Panc1 (cell line): ENCODE data around the gene PCDHGC3. TPM values are rescaled to one million over a fixed set of nuclear protein-coding genes. Genes with fewer than 3 reads are reported as not detected.

Experiments
- ATAC-seq: fragments of 200-7000 bp; cut with Tn5 transposase; 2 replicates; pipeline ENCODE4 v1.9.1; 2020; ENCODE audit warnings: mild to moderate bottlenecking, moderate library complexity
- BruUV-seq: library from RNA; stranded (reverse); fragments of 400-500 nt; replicated peaks from 2 replicates; lab custom pipeline; 2021; lab: Mats Ljungman, UMichigan
- CTCF ChIA-PET: fragments of 300-600 bp; sonication (Branson Sonifier 250); formaldehyde crosslinking; loops from one replicate; lab custom pipeline; 2022; ENCODE audit warnings: antibody characterized with exemption; lab: Charles Lee
- POLR2A ChIA-PET: fragments of 300-600 bp; sonication (Branson Sonifier 250); formaldehyde crosslinking; loops from one replicate; lab custom pipeline; 2022; ENCODE audit warnings: antibody characterized with exemption; lab: Charles Lee
- DNase-seq: peaks from one replicate; pipeline ENCODE4 v3.0.0-alpha.2; 2010; ENCODE audit warnings: low read depth, low spot score
- H3K27ac ChIP-seq: 2 replicates; pipeline ENCODE4 v1.5.1; 2011; ENCODE audit warnings: mild to moderate bottlenecking, low read length, inconsistent platforms
- H3K27me3 ChIP-seq: fragments of 200-500 bp; sonication (Bioruptor generic); 2 replicates; pipeline ENCODE4 v1.6.0; 2014; ENCODE audit warnings: low read length, inconsistent platforms; ENCODE audit not compliant: control insufficient read depth, insufficient read depth
- H3K36me3 ChIP-seq: fragments of 200-500 bp; sonication (Bioruptor generic); 2 replicates; pipeline ENCODE4 v1.5.1; 2014; ENCODE audit warnings: inconsistent platforms, mild to moderate bottlenecking, low read length, moderate library complexity; ENCODE audit not compliant: control insufficient read depth, insufficient read depth
- H3K4me1 ChIP-seq: 2 replicates; pipeline ENCODE4 v1.5.1; 2011; ENCODE audit warnings: inconsistent platforms, mild to moderate bottlenecking, low read length, moderate library complexity; ENCODE audit not compliant: control insufficient read depth, insufficient read depth
- H3K4me3 ChIP-seq, 2 experiments: 2 replicates each; pipeline ENCODE4 v1.5.1; 2011 to 2012; ENCODE audit warnings: low read depth in 2 of 2, low read length in 2 of 2, mild to moderate bottlenecking in 2 of 2, inconsistent platforms in 1 of 2, moderate library complexity in 1 of 2
- H3K9me3 ChIP-seq: fragments of 200-500 bp; sonication (Bioruptor generic); 2 replicates; pipeline ENCODE4 v1.5.1; 2014; ENCODE audit warnings: low read depth, mild to moderate bottlenecking, inconsistent platforms, low read length, moderate library complexity; ENCODE audit not compliant: control insufficient read depth, insufficient read depth
- POLR2AphosphoS5 ChIP-seq: IDR thresholded peaks from 2 replicates; pipeline ENCODE4 v1.6.1; 2012; ENCODE audit warnings: mild to moderate bottlenecking, low read depth, low read length, moderate library complexity
- SIN3A ChIP-seq: IDR thresholded peaks from 2 replicates; pipeline ENCODE4 v1.6.1; 2012; ENCODE audit warnings: low read depth, mild to moderate bottlenecking, low read length, moderate library complexity, borderline replicate concordance; ENCODE audit not compliant: insufficient read depth
- TCF7L2 ChIP-seq: IDR thresholded peaks from 2 replicates; pipeline ENCODE4 v1.6.1; 2011; ENCODE audit warnings: mild to moderate bottlenecking, low read depth, low read length, inconsistent platforms
- in situ Hi-C: cut with HindIII; loops from 2 replicates; pipeline ENCODE4 v1.10.0; 2016; ENCODE audit warnings: low sequenced_read_pairs, low pct_unique_long_range_greater_than_20kb
- intact Hi-C: fragments of 100-400 bp; cut with micrococcal nuclease; formaldehyde crosslinking; loops from one replicate; pipeline ENCODE4 v1.10.0; 2022; ENCODE audit not compliant: unreplicated experiment
- total RNA-seq: library from RNA; stranded (reverse); gene quantifications from one replicate; pipeline ENCODE4 v1.2.1, GENCODE V29; 2021; ENCODE audit not compliant: unreplicated experiment
- TF ChIP-seq, protein P1 (sequence below), 2 experiments: IDR thresholded peaks; 2 replicates each; pipeline ENCODE4 v1.6.1; 2011 to 2012; ENCODE audit warnings: low read depth in 2 of 2, control low read depth in 1 of 2, low read length in 1 of 2, mild to moderate bottlenecking in 1 of 2, moderate library complexity in 1 of 2; ENCODE audit not compliant: insufficient read depth in 1 of 2
- TF ChIP-seq, protein P2 (sequence below): fragments of 450-650 bp; IDR thresholded peaks from 2 replicates; pipeline ENCODE4 v1.5.1; 2017; ENCODE audit warnings: mild to moderate bottlenecking

The PCDHGC3 gene
- total RNA-seq, 1 experiment from 2014 or later = 54.1 TPM

DNA sequence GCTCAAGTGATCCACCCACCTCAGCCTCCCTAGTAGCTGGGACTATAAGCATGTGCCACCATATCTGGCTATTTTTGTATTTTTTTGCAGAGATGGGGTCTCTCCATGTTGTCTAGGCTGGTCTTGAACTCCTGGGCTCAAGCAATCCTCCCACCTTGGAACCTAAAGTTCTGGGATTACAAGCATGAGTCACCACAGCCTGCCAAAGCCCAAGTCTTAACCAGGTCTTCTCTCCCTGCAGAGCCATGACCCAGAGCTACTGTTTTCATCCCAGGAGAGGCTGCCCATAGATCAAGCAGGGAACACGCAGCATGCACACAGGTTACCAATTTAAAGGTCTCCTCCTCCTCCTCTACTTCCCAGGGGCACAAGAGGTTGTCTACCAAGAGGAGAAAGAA is 42.9 kb downstream of the PCDHGC3 start:
- ChIA-PET POLR2A (no interaction called here), CTCF (no interaction called here)
- TF ChIP-seq TCF7L2 = no peak
- TF ChIP-seq POLR2AphosphoS5 = no peak
- TF ChIP-seq, protein P1, sequence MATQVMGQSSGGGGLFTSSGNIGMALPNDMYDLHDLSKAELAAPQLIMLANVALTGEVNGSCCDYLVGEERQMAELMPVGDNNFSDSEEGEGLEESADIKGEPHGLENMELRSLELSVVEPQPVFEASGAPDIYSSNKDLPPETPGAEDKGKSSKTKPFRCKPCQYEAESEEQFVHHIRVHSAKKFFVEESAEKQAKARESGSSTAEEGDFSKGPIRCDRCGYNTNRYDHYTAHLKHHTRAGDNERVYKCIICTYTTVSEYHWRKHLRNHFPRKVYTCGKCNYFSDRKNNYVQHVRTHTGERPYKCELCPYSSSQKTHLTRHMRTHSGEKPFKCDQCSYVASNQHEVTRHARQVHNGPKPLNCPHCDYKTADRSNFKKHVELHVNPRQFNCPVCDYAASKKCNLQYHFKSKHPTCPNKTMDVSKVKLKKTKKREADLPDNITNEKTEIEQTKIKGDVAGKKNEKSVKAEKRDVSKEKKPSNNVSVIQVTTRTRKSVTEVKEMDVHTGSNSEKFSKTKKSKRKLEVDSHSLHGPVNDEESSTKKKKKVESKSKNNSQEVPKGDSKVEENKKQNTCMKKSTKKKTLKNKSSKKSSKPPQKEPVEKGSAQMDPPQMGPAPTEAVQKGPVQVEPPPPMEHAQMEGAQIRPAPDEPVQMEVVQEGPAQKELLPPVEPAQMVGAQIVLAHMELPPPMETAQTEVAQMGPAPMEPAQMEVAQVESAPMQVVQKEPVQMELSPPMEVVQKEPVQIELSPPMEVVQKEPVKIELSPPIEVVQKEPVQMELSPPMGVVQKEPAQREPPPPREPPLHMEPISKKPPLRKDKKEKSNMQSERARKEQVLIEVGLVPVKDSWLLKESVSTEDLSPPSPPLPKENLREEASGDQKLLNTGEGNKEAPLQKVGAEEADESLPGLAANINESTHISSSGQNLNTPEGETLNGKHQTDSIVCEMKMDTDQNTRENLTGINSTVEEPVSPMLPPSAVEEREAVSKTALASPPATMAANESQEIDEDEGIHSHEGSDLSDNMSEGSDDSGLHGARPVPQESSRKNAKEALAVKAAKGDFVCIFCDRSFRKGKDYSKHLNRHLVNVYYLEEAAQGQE (IDR thresholded peaks at IDR 0.05; ENCODE audit: insufficient read depth in 1 of 2, low read depth in 2 of 2, low read length in 1 of 2) = no peak
- TF ChIP-seq SIN3A = no peak
- TF ChIP-seq, protein P2, sequence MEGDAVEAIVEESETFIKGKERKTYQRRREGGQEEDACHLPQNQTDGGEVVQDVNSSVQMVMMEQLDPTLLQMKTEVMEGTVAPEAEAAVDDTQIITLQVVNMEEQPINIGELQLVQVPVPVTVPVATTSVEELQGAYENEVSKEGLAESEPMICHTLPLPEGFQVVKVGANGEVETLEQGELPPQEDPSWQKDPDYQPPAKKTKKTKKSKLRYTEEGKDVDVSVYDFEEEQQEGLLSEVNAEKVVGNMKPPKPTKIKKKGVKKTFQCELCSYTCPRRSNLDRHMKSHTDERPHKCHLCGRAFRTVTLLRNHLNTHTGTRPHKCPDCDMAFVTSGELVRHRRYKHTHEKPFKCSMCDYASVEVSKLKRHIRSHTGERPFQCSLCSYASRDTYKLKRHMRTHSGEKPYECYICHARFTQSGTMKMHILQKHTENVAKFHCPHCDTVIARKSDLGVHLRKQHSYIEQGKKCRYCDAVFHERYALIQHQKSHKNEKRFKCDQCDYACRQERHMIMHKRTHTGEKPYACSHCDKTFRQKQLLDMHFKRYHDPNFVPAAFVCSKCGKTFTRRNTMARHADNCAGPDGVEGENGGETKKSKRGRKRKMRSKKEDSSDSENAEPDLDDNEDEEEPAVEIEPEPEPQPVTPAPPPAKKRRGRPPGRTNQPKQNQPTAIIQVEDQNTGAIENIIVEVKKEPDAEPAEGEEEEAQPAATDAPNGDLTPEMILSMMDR = no peak
- DNase-seq (no peak), ATAC-seq (no peak)
- Histone ChIP-seq H3K9me3 (no peaks in the 10 kb centered on the region; the same call in 1 of the 2 replicates), H3K36me3 (peaks cover 5% of the 10 kb centered on the region), H3K4me3 (no peak overlapping the region), H3K27me3 (no peaks in the 10 kb centered on the region), H3K27ac (0 out of 2 replicates have a peak overlapping the region, but pooled peaks have one; percentile 27), H3K4me1 (peaks cover 50% of the 10 kb centered on the region)
- no TSS peak for BruUV-seq
- in situ Hi-C loops (no loop called here), intact Hi-C loops (no loop called here)

DNA sequence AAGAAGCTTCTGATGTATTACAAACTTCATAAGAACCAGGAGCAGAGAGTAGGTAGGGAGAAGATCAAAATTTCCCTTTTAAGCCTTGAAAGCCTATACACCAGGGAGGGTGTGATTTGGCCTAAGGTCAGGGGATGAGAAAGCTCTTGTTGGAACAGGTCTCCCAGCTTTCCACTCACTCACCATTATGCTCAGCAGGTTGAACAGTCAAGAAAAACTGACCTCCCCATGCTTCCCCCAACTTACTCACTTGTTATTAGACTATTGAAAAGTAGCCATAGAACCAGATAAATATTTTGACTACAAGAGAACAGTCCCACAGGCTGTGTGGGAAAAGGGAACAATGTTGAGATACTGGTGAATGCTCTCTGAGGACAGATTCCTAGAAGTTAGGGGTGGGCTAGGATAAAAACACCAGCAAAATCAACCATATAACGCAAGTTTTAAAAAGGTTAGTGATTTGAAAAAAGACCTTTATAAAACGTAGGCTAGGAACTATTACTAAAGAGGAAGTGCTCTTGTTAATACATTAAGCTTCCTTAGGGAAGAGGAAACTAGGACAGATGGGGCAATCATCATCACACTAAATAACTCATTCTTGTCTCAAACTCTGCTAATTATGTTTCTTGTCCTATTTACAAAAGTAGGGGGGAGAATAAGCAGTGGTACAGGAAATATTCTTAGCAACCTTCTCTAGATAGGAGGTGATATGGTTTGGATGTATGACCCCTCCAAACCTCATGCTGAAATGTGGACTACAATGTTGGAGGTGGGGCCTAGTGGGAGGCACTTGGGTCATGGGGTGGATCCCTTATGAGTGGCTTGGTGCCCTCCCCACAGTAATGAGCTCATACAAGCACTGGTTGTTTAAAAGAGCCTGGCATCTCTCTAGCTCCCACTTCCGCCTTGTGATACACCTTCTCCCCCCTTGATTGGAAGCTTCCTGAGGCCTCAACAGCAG is 44.1 kb downstream of the PCDHGC3 start:
- H3K9me3 ChIP-seq = no peaks in the 10 kb centered on the region; the same call in 1 of the 2 replicates
- TF ChIP-seq, protein P1 (IDR thresholded peaks at IDR 0.05; ENCODE audit: insufficient read depth in 1 of 2, low read depth in 2 of 2, low read length in 1 of 2) = no peak
- TF ChIP-seq TCF7L2 = no peak
- TF ChIP-seq, protein P2 = no peak
- TF ChIP-seq SIN3A = no peak
- TF ChIP-seq POLR2AphosphoS5 = no peak
- no TSS peak for BruUV-seq
- in situ Hi-C loops = no loop called here
- POLR2A ChIA-PET = no interaction called here
- H3K4me3 ChIP-seq = no peak overlapping the region
- H3K36me3 ChIP-seq = peaks cover 5% of the 10 kb centered on the region
- CTCF ChIA-PET = no interaction called here
- ATAC-seq = no peak
- H3K27ac ChIP-seq = peak overlapping the region; percentile 86
- DNase-seq = no peak
- intact Hi-C loops = loop anchor here (10.0 kb wide), 1 partner anchor 165 kb away; the partner anchor contains the start of genes PCDHGA4, PCDHGB1 and PCDHGB2
- H3K4me1 ChIP-seq = peaks cover 43% of the 10 kb centered on the region
- H3K27me3 ChIP-seq = no peaks in the 10 kb centered on the region
